Measurements from ENCODE around the gene MRPL49.
"Not testable (repeated sequence)": the region's sequence is repeated elsewhere in the genome, so short reads cannot be mapped to it uniquely, and the experiment has no call there.

Gene MRPL49

DNA sequence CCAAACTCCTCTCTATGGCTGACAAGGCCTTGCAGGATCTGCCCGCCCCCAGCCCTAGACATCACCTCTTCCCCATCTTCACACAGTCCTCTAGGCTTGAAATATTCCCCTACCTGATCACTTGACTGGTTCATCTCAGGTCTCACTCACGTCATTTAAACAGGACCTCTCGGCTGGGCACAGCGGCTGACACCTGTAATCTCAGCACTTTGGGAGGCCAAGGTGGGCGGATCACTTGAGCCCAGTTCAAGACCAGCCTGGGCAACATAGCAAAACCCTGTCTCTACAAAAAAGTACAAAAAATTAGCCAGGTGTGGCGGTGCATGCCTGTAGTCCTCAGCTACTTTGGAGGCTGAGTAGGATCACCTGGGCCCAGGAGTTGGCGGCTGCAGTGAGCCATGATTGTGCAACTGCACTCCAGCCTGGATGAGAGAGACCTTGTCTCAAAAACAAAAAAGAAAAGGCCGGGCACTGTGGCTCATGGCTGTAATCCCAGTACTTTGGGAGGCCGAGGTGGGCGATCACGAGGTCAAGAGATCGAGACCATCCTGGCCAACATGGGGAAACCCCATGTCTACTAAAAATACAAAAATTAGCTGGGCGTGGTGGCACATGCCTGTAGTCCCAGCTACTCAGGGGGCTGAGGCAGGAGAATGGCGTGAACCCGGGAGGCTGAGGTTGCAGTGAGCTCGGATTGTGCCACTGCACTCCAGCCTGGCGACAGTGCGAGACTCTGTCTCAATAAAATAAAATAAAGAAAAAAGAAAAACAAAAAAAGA lies 3.0 kb upstream of the MRPL49 start:
- DNase-seq: not testable (repeated sequence)

DNA sequence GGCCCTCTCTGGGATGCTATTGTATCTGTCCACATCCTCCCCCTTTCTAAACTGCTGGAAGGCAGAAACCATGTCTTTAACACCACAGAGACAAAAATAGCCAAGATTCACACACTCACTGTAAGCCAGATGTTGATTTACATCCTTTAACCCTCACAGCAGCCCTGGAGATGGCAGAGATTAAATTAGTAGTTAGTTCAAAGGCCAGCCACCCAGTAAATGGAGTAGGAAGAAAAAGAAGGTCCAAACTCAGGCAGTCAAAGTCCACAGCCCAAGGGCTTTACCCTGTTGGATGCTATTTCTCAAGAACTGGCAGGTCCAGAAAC lies 2.5 kb upstream of the MRPL49 start:
- DNase-seq: no peak

DNA sequence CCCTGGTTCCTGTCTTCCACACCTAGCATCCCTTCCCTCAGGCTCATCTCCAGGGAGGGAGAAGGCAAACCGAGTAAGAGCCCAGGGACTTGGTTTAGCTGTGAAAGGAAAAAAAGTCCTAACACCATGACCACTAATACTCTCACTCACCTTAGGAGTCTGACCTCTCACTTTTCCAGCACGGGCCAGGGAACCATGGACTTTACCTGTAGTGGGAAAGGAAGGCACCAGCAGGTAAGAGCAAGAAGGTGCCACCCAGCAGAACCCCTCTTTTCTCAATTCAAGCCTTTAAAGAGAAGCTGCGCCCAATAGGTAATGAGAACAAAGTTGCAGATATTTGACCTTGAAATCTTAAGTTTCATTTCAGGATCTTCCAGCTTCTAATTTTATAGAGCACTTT lies 1.3 kb upstream of the MRPL49 start:
- no peak for DNase-seq

DNA sequence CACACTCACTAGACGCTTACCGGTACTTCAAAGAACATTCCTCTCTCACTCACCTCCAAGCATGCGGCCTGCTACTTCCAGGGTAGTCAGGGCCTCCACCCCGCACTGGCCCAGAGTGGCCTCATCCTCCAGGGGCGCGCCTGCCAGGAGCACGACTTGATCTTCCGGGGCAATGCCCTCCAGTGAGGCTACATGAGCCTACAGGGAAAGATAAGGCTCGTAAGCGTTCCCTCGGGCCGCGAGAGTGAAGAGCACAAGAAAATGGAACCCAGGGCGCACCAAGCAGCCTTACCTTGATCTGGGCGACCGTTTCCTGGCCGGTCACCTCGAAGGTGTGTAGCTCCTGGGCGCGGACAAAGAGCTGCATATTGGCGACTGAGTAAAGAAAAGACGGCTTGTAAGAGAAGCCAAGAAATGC lies 665 bp upstream of the MRPL49 start:
- peak; percentile 47 for DNase-seq

DNA sequence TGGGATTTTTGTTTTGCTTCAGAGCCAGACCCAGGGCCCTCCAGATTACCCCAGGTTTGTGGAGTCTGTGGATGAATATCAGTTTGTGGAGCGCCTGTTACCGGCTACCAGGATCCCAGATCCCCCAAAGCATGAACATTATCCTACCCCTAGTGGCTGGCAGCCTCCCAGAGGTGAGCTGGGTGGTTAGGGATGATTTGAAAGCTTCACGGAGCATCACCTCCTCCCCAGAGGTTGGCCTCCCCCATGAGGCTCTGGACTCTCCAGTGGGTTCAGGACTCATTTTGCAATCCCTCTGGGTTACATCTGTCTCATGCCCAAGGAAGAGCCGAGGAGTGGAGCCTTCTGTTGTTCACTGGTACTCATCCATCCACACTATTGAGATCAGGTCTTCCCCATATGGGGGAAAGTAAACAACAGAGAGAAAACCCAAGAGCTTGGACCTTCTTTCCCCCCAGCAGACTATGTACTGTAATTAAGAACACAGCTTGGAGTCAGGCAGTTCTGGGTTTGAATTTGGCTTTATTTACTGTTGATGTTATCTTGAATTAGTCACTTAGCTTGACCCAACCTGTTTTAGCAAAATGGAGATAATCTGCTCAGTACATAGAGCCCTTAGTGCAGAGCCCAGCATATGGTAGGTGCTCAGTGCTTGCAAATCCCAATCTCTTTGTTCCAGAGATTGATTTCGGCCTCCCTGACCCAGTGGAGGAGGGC lies 2.5 kb downstream of the MRPL49 start:
- no peak for DNase-seq

DNA sequence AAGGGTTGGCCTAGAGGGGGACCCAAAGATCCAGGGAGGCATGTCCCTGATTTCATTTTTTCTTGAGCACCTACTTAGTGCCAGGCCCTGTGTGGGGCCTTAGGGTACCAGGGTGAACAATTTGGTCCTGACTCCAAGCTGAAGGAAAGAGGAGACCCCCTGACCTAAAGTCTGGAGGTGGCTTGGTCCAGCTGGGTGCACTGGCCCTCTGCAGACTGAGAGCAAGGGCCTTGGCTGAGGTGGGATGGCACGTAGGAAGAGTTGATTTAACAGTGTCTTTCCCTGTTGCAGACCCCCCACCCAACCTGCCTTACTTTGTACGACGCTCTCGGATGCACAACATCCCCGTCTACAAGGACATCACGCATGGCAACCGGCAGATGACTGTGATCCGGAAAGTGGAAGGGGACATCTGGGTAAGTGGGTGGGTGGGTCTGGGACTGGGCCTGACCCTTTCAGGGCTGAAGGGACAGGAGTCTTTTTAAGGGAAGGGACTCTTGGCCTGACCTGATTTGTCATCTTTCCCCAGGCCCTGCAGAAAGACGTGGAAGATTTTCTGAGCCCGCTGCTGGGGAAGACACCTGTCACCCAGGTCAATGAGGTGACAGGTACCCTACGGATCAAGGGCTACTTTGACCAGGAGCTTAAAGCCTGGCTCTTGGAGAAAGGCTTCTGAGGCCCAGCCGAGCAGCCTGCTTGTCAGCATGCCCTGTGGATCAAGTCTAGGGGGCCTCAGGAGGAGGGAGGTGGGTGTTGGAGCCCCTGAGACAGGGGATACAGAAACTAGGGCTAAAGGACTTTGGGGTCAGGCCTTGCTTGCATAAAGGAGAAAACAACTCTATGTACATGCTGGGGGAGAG lies 3.3 kb downstream of the MRPL49 start:
- no peak for DNase-seq

DNA sequence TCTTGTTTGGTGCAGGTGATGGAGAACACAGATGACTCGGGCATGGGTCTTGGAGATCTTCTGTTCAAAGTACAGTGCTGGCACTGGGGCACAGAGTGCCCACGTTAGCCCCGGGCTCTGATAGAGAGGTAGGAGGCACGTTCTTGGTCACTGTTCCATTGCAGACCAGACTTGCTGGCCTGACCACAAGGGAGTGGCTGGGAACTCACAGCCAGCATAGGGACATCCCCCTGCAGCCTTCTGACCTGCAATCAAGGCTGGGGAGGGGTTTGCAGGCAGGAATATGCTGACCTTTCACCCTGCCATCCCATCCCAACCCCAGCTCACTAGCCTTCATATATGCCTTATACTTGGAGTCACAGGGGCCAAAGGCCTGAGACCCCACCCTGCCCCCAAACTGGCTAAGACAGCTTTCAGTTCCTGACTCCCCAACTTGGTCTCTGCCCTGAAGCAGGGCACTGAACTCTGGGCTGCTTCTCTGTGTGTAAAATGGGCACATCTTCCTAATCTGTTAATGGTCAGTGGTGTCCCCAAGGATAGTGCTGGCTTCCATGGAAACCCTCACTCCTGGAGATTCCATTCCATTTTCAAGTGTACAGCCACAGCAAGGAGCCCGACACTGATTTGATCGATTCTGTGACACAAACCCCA lies 4.6 kb downstream of the MRPL49 start:
- no peak for DNase-seq

DNA sequence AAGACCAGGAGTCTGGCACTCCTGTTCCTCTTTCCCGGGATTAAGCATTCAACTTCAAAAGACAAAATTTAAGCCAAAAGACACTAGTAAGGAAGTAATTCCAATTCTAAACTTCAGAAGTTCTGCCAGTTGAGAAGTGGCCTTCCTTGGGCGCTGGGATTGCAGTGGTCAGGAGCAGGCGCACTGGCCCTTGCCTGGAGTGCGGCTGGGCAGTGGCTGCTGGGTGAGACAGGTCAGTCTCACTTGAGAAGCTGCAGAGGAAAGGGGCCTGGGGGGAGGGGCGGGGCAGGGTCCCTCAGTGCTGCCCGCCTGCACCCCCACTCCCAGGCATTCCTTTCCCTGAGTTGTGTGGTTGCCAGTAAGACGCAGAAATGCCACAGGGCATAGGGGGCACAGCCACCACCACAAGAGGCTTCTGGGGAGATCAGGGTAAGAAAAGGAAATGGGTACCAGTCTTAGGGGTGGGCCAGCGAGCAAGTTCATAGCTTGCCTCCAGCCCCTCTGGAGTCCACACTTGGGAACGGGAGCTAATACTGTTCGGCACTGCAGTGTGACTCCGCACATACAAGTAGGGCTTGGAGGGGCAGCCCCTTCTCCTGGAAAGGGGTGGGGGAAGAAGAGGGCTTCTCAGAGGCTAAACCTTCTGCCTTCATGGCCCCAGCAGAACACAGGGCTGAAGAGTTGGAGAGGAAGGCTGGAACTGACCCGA lies 5.5 kb downstream of the MRPL49 start:
- DNase-seq: no peak

DNA sequence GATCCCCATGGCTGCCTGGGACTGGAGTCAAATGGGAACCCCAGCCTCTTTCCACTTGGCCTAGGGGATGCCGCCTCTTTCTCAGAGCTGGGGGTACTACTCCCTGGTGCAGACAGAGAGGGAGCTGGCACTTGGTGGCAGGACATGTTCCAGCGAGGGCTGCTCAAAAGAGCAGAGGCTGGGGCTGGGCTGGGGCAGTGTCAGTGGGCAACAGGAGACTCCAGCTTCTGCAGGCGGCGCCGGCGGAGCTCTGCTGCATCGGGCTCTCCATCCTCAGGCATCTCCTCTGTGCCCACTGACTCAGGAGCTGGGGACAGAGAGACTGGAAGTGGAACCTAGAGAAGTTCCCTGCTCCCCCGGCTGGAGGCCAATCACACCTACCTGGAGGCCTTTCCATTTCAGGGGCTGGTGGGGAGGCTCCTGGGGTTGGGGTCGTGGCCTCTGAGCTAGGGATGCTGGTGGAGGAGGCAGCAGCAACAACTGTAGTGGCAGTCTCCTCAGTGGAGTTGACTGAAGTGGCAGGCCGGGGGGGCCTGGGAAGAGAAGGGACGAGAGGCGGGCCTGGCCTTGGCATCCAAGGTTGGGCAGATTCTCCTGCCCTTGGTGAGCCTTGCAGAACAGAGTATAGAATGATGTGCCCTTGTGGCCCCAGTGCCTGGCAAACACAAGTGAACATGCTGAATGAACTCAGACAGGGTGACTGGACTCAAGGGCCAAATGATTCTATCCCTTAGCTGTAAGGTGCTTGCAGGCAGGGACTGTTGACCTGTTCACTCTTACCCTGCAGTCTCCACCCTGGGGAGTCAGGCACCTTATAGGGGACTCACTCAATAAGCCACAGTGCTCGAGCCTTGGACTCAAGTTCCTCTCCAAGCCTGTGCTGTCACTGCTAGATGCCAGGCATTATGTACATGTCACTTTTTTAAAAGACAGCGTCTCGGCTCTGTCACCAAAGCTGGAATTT lies 6.3 kb downstream of the MRPL49 start:
- DNase-seq: no peak

DNA sequence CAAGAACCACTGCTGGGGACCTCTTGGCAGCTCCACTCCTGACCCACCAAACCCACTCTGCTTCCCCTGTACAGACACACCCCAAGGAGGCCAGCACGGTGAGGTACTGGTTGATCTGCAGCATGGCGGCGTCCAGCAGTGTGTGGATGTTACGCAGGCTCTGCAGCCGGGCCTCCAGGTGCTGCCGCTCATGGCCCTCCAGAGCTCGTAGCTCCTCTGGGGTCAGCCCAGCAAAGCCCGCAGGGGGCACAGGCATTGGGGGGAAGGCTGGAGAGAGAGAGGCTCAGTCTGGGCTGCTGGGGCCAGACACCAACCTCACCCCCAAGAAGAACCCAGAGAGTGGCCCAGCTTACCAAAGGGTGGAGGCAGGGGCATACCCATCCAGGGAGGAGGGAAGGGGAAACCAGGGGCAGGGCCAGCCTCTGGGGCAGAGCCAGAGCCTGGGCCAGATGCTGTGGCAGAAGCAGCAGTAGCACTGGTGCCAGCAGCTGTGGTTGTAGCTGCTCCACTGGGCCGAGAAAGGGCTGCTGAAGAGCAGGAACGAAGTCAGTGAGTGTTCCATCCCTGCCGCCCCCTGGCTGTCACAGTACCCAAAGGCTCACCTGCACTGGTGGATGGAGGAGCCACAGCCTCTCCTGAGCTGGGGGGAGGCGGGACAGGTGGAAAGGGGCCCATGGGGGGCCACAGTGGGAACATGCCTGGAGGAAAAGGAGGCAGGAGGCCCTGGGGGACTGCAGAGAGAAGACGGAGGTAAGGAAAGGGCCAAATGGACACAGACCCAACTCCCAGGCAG lies 7.7 kb downstream of the MRPL49 start:
- DNase-seq: no peak

DNA sequence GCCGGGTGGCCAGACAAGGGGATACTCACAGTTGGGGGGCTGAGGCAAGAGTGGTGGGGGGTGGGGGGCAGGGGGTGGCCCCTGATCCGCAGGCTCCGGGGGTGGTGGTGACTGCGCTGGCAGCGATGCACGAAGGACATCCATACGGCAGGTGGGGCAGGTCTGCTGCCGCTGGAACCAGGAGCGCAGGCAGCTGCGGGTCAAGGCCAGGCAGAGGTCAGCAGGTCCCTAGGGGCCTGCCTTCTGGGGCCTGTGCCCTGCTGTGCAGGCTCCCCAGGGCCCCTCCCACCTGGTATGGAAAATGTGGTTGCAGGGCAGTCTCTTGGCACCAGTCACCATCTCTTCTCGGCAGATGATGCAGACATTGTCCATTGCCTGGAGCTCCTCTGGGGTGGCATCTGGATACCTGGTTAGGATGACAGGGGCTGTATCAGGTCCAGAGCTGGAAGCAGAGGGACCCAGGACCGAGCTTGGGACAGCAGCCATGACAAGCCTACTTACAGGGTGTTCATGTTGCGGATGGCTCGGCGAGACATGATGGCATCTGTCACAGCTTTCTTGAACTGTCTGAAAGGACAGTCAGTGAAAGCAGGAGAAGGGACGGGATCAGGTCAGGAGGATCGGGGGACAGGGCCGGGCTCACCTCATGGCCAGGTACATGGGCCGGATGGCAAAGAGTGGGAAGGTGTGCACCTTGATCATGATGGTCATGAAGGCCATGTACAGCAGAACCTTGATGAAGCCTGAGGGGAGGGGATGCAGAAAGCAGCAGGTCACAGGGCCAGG lies 8.7 kb downstream of the MRPL49 start:
- DNase-seq: no peak

DNA sequence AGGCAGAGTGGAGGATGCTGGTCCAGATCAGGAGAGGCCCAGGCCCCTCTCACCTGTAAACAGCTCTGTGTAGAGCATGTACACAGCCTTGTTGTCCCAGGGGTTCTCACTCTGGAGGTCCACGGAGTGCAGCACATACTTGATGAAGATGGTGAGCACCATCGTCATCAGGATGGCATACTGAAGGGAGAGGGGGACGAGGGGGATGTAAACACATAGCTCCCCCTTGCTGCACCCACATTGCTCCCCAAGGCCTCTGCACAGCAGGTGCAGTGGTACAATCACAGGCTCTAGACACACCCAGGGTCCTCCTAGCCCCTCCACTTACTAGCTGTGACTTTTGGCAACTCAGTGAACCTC lies 9.3 kb downstream of the MRPL49 start:
- no peak for DNase-seq

DNA sequence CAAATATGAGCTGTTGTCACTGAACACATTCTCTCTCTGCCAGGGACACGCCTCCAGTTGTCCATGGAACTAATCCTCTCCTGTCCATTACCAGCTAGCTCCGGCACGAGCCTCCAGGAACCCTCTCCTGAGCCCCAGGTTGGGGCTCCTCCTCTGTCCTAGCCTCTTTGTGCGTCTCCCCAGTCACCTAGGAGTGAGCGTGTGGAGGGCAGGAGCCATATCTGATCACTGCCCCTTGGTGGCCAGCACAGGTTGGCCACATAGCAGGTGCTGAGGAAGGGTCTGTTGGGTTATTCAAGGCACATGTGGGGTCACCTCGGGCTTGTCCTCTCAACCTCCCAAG lies 9.7 kb downstream of the MRPL49 start:
- DNase-seq: no peak

DNA sequence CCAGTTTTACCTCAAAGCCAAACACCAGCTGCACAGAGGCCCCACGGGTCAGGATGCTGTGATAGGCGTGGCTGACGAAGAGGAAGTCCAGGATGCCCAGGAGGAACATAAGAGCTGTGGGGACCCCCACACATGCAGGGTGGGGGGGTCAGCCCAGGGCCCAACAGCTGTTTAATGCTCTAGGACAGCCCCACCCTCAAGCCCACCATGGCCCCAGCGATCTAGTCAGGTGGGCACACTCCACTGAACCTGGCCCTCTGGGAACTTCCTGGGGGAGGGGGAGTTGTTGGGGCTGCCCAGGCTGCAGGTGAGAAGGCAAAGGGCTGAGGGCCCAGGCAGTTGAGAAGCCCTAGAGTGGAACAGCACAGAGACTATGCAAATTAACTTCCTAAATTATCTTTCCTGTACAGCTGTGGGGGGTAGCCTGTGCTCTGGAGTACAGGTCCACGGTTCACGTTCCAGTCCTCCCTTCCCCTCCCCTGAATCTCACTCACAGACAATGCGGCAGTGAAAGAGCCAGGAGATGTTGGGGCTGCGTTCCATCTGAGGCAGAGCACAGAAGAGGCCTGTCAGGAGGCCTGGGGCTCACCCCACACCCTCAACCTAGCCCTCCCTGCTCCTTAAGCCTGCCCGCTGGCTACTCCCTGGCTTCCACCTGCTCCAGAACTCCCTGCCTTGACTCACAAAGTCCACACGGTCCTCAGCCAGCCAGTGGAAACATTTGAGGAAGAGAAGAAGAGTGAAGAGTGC lies 10.3 kb downstream of the MRPL49 start:
- no peak for DNase-seq

DNA sequence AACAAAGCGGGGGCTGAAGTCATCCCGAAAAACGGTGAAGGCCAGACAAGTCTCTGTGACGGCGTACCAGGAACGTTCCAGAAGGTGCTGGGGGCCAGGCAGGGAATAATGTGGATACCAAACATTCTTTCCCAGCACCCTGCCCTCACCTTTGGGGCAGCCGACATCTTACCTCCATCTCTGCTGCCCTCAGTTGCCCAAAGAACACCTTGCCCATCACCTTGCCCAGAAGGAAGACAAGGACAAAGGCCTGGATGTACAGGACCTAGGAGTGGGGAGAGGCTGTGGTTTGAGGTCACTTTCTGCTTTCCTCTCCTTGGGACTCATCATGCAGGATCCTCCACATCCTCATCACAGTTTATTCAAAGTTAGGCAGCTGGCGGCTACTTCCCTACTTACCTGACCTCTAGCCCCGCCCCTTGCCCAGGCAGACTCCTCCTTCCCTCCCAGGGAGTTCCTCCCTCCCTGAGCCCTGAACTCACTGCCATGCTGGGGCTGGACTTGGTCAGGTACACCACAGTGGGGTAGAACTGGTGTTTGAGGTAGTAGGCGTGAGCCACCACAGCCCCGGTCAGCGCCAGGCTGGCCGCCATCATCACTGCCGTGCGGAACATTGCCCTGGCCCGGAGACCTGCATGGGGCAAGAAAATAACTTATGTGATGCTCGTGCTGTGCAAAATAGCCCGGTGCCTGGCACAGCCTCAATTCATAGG lies 11.0 kb downstream of the MRPL49 start:
- DNase-seq: peak; percentile 84

DNA sequence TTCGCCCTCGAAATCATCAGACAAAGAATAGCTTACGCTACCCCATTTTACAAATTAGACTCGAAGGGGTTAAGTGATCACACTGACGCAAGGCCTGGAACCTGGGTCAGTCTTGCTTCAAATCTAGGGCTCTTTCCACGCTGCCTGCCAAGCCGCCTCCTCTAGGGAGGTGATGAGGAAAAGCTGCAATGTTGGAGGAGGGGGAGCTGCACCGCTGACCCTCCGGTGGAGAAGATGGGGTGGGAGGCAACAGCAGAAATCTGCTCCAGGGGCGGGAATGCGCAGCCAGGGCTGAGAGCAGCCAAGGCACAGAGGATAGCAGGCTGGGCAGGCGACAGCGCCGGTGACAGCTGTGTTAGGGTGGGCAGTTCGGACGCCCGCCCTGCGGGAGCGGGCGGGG lies 11.6 kb downstream of the MRPL49 start:
- no peak for DNase-seq

DNA sequence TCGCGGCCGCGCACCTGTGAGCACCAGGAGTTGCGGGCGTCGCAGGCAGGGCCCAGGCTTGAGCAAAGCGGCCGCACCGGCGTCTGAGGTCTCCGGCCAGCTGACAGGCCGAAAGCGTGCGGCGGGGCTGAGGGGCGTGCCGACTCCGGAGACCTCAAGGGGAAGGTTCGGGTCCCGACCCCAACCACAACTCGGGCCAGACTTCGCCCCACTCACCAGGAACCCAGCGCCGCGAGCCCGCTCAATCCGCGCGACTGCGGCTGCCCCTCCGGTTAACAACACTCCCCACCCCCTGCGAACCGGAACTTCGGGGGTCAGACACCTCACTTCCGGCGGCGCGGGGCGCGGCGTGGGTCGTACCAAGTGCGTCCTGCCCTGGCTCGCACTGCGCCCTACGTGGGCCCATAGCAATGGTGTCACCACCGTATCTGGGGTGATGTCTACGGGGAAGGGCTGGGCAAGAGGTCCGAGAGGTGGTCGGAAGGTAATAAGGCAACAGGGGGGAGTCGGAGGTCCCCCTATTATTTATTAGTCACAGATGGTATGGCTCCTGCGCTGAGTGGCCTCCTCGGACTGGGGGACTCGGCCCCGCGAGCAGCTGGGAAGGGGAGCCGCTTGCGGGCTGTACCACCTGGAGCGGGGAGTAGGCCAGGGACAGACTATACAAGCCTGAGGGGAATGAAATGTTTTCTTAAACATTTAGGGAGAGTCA lies 12.3 kb downstream of the MRPL49 start, which contains the start of gene SYVN1:
TSS of gene SYVN1 (minus strand) at position 280 of the 712 bp plus-strand sequence. CDS start 918 bp downstream, outside the sequence.
- DNase-seq: peak; percentile 95

Data from stimulated activated CD4-positive, alpha-beta T cell treated with anti-CD3 and anti-CD28 coated beads, Interleukin-15, amount 100 ng/mL, for 24 hours (primary cell).